Activated CD8-positive, alpha-beta memory T cell treated with anti-CD3 and anti-CD28 coated beads, Interleukin-2, amount 10 ng/mL, durations not matched to agents 7 days and 5 days (primary cell): Measurements from ENCODE around the gene MPZ. TPM values are rescaled to one million over a fixed set of nuclear protein-coding genes. Genes with fewer than 3 reads are reported as not detected.
A peak's percentile ranks its signal among the peaks of the same experiment; 100 is the strongest.
"Not testable (repeated sequence)": the region's sequence is repeated elsewhere in the genome, so short reads cannot be mapped to it uniquely, and the experiment has no call there.

Experiments used
- ATAC-seq: fragments of 150-1000 bp; cut with Tn5 transposase; one replicate; pipeline ENCODE4 v1.10.0; 2021; ENCODE audit warnings: moderate library complexity
- CTCF ChIA-PET: fragments of 350-600 bp; sonication (Branson Sonifier 250); formaldehyde crosslinking; loops from one replicate; lab custom pipeline; 2021; ENCODE audit warnings: antibody characterized with exemption; lab: Charles Lee
- DNase-seq: peaks from one replicate; pipeline ENCODE4 v3.0.0-alpha.2; 2020
- H3K27ac Mint-ChIP-seq: one replicate; pipeline ENCODE4 v1.8.0; 2021; ENCODE audit warnings: mild to moderate bottlenecking, mixed read lengths
- H3K27me3 Mint-ChIP-seq: one replicate; pipeline ENCODE4 v1.8.0; 2021; ENCODE audit warnings: mixed read lengths
- H3K36me3 Mint-ChIP-seq: one replicate; pipeline ENCODE4 v1.8.0; 2021; ENCODE audit warnings: mild to moderate bottlenecking, mixed read lengths
- H3K4me1 Mint-ChIP-seq: one replicate; pipeline ENCODE4 v1.8.0; 2021; ENCODE audit warnings: mixed read lengths
- H3K4me3 Mint-ChIP-seq: one replicate; pipeline ENCODE4 v1.8.0; 2021; ENCODE audit warnings: mild to moderate bottlenecking, moderate library complexity, mixed read lengths
- H3K9me3 Mint-ChIP-seq: one replicate; pipeline ENCODE4 v1.8.0; 2022; ENCODE audit warnings: low read depth, mixed read lengths
- total RNA-seq, 2 experiments: library from RNA; stranded (reverse); gene quantifications; one replicate each; pipeline ENCODE4 v1.2.3, GENCODE V29; 2021

MPZ gene
- total RNA-seq = 1 to 10 TPM; 3.9 to 5.9 TPM

GRCh38 chr1:161309868-161310267, at the start of gene MPZ:
TSS of gene MPZ (minus strand) at chr1:161309968. CDS start at chr1:161309905, 63 bp downstream.
- CTCF ChIA-PET = interaction anchor here (0.6 kb wide), 1 partner anchor 37 kb away, joined by 3 read pairs; no protein-coding TSS in a partner anchor
- ATAC-seq (no peak), DNase-seq (no peak)
- H3K36me3 Mint-ChIP-seq = peaks cover 2% of the 10 kb centered on the region
- no peaks in the 10 kb centered on the region for H3K27me3 Mint-ChIP-seq
- no peaks in the 10 kb centered on the region for H3K9me3 Mint-ChIP-seq
- no peak within 1 kb of the TSS for H3K4me3 Mint-ChIP-seq
- H3K4me1 Mint-ChIP-seq = peaks cover 30% of the 10 kb centered on the region
- no peak within 1 kb of the TSS for H3K27ac Mint-ChIP-seq

- no peak for DNase-seq
- CTCF ChIA-PET = no interaction called here
- Mint-ChIP-seq H3K27me3 (no peaks in the 10 kb centered on the region), H3K27ac (no peak overlapping the region), H3K4me3 (no peak overlapping the region), H3K36me3 (peaks cover 29% of the 10 kb centered on the region), H3K4me1 (peaks cover 10% of the 10 kb centered on the region), H3K9me3 (no peaks in the 10 kb centered on the region)
- no peak for ATAC-seq
Observed at GRCh38 chr1:161359291-161359690, 49.5 kb upstream of the MPZ start.

- CTCF ChIA-PET = interaction anchor here (1.0 to 1.7 kb wide), 2 partner anchors 10 to 25 kb away, joined by 4 to 5 read pairs; partner anchors contain the start of gene CFAP126
- Mint-ChIP-seq H3K4me1 (peaks cover 14% of the 10 kb centered on the region), H3K27ac (no peak overlapping the region), H3K4me3 (no peak overlapping the region), H3K27me3 (no peaks in the 10 kb centered on the region), H3K36me3 (peaks cover 21% of the 10 kb centered on the region), H3K9me3 (no peaks in the 10 kb centered on the region)
- DNase-seq (no peak), ATAC-seq (no peak)
Observed at GRCh38 chr1:161357073-161357472, 47.3 kb upstream of the MPZ start.

- no peak overlapping the region for H3K4me3 Mint-ChIP-seq
- peak; percentile 82 for ATAC-seq
- peaks cover 21% of the 10 kb centered on the region for H3K4me1 Mint-ChIP-seq
- peak; percentile 59 for DNase-seq
- CTCF ChIA-PET = interaction anchor here (0.9 kb wide), 1 partner anchor 32 kb away, joined by 3 read pairs; no protein-coding TSS in a partner anchor
- H3K9me3 Mint-ChIP-seq = no peaks in the 10 kb centered on the region
- H3K27me3 Mint-ChIP-seq = no peaks in the 10 kb centered on the region
- peaks cover 17% of the 10 kb centered on the region for H3K36me3 Mint-ChIP-seq
- H3K27ac Mint-ChIP-seq = peak overlapping the region; percentile 77
Observed at GRCh38 chr1:161351482-161351881, 41.7 kb upstream of the MPZ start.

GRCh38 chr1:161350671-161351070, 40.9 kb upstream of the MPZ start:
- Mint-ChIP-seq H3K27ac (no peak overlapping the region), H3K9me3 (no peaks in the 10 kb centered on the region), H3K4me1 (peaks cover 21% of the 10 kb centered on the region), H3K36me3 (peaks cover 16% of the 10 kb centered on the region), H3K27me3 (no peaks in the 10 kb centered on the region), H3K4me3 (no peak overlapping the region)
- DNase-seq (no peak), ATAC-seq (no peak)
- CTCF ChIA-PET = no interaction called here

GRCh38 chr1:161342821-161343220, 33.1 kb upstream of the MPZ start:
- no peaks in the 10 kb centered on the region for H3K27me3 Mint-ChIP-seq
- H3K36me3 Mint-ChIP-seq = peaks cover 22% of the 10 kb centered on the region
- no peaks in the 10 kb centered on the region for H3K9me3 Mint-ChIP-seq
- DNase-seq (no peak), ATAC-seq (no peak)
- H3K4me3 Mint-ChIP-seq = no peak overlapping the region
- no peak overlapping the region for H3K27ac Mint-ChIP-seq
- CTCF ChIA-PET = interaction anchor here (1.3 kb wide), 1 partner anchor 29 kb away, joined by 3 read pairs; the partner anchor contains the start of gene SDHC
- no peaks in the 10 kb centered on the region for H3K4me1 Mint-ChIP-seq

- Mint-ChIP-seq H3K27me3 (no peaks in the 10 kb centered on the region), H3K27ac (no peak overlapping the region), H3K36me3 (peaks cover 23% of the 10 kb centered on the region), H3K4me3 (no peak overlapping the region), H3K4me1 (no peaks in the 10 kb centered on the region), H3K9me3 (no peaks in the 10 kb centered on the region)
- DNase-seq (no peak), ATAC-seq (no peak)
- CTCF ChIA-PET = interaction anchor here (1.3 kb wide), 1 partner anchor 28 kb away, joined by 3 read pairs; the partner anchor contains the start of gene SDHC
Observed at GRCh38 chr1:161342177-161342576, 32.4 kb upstream of the MPZ start.

- CTCF ChIA-PET = interaction anchor here (1.2 kb wide), 1 partner anchor 46 kb away, joined by 4 read pairs; no protein-coding TSS in a partner anchor
- H3K36me3 Mint-ChIP-seq = peaks cover 34% of the 10 kb centered on the region
- no peak overlapping the region for H3K4me3 Mint-ChIP-seq
- H3K9me3 Mint-ChIP-seq = no peaks in the 10 kb centered on the region
- no peaks in the 10 kb centered on the region for H3K27me3 Mint-ChIP-seq
- ATAC-seq (no peak), DNase-seq (no peak)
- H3K4me1 Mint-ChIP-seq = no peaks in the 10 kb centered on the region
- H3K27ac Mint-ChIP-seq = no peak overlapping the region
Observed at GRCh38 chr1:161335796-161336195, 26.0 kb upstream of the MPZ start.

- no peak overlapping the region for H3K4me3 Mint-ChIP-seq
- no peak for ATAC-seq
- CTCF ChIA-PET = no interaction called here
- peaks cover 35% of the 10 kb centered on the region for H3K36me3 Mint-ChIP-seq
- H3K27me3 Mint-ChIP-seq = no peaks in the 10 kb centered on the region
- no peak overlapping the region for H3K27ac Mint-ChIP-seq
- no peaks in the 10 kb centered on the region for H3K9me3 Mint-ChIP-seq
- H3K4me1 Mint-ChIP-seq = no peaks in the 10 kb centered on the region
- DNase-seq = no peak
Observed at GRCh38 chr1:161333166-161333565, 23.4 kb upstream of the MPZ start.

GRCh38 chr1:161330346-161330745, 20.6 kb upstream of the MPZ start:
- no peak overlapping the region for H3K27ac Mint-ChIP-seq
- CTCF ChIA-PET = no interaction called here
- H3K36me3 Mint-ChIP-seq = peaks cover 37% of the 10 kb centered on the region
- H3K4me1 Mint-ChIP-seq = no peaks in the 10 kb centered on the region
- DNase-seq = no peak
- no peak overlapping the region for H3K4me3 Mint-ChIP-seq
- no peaks in the 10 kb centered on the region for H3K27me3 Mint-ChIP-seq
- no peaks in the 10 kb centered on the region for H3K9me3 Mint-ChIP-seq
- ATAC-seq = no peak

- peak; percentile 76 for ATAC-seq
- peaks cover 19% of the 10 kb centered on the region for H3K36me3 Mint-ChIP-seq
Observed at GRCh38 chr1:161324020-161324419, 14.3 kb upstream of the MPZ start.

GRCh38 chr1:161315841-161316674, 6.3 kb upstream of the MPZ start:
- not testable (repeated sequence) for H3K27me3 Mint-ChIP-seq, H3K9me3 Mint-ChIP-seq, ATAC-seq, H3K27ac Mint-ChIP-seq, H3K36me3 Mint-ChIP-seq, DNase-seq
- peaks cover 24% of the 10 kb centered on the region for H3K4me1 Mint-ChIP-seq
- CTCF ChIA-PET = interaction anchor here (0.7 to 1.3 kb wide), 2 partner anchors 66 to 108 kb away, joined by 3 read pairs; no protein-coding TSS in a partner anchor
- peak overlapping the region; percentile 87 for H3K4me3 Mint-ChIP-seq

More at GRCh38 chr1:161324020-161324419, 14.3 kb upstream of the MPZ start:
- DNase-seq = peak; percentile 73
- CTCF ChIA-PET = interaction anchor here (0.5 to 4.1 kb wide), 3 partner anchors 19 to 58 kb away, joined by 3 to 15 read pairs (median 3); no protein-coding TSS in a partner anchor
- Mint-ChIP-seq H3K27me3 (no peaks in the 10 kb centered on the region), H3K27ac (peak overlapping the region; percentile 50), H3K4me1 (peaks cover 9% of the 10 kb centered on the region), H3K9me3 (no peaks in the 10 kb centered on the region), H3K4me3 (no peak overlapping the region)

GRCh38 chr1:161314201-161314981, 4.6 kb upstream of the MPZ start, which contains the start of gene SDHC:
TSS of gene SDHC (plus strand) at chr1:161314381. CDS start at chr1:161314406, 25 bp downstream.
- peak within 1 kb of the TSS; percentile 95 for H3K27ac Mint-ChIP-seq
- H3K4me1 Mint-ChIP-seq = peaks cover 24% of the 10 kb centered on the region
- peak within 1 kb of the TSS; percentile 87 for H3K4me3 Mint-ChIP-seq
- CTCF ChIA-PET = interaction anchor here (0.8 to 2.7 kb wide), 11 partner anchors 8 to 128 kb away, joined by 3 to 20 read pairs (median 3); partner anchors contain the start of gene TOMM40L
- no peaks in the 10 kb centered on the region for H3K27me3 Mint-ChIP-seq
- ATAC-seq (peak; percentile 99), DNase-seq (peak; percentile 93)
- H3K36me3 Mint-ChIP-seq = peaks cover 2% of the 10 kb centered on the region
- no peaks in the 10 kb centered on the region for H3K9me3 Mint-ChIP-seq
